Measurements from ENCODE around the gene GJB5.

GJB5 gene

DNA sequence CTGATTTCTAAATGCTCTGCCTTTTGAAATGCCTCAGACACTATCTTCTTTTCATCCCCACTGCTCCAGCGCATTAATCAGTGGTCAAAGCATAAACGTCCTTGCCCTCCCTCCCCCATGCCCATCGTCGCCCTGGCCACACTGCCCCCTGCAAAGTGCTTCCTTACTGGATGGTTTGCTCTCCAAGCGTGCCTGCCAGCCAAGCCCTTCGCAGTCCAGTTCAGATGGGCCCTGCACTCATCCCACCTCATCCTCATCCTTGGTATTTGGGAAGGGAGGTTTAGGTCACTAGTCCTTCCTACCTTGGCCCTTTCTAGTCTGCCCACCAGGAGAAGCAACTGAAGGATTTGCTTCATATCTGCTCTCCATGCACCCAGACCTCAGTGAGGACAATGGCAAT lies 41.1 kb downstream of the GJB5 start:
- DNase-seq (ENCODE audit: low spot score) = no peak
- peak overlapping the region; percentile 82 for H3K4me3 ChIP-seq
- TF ChIP-seq, protein P1, sequence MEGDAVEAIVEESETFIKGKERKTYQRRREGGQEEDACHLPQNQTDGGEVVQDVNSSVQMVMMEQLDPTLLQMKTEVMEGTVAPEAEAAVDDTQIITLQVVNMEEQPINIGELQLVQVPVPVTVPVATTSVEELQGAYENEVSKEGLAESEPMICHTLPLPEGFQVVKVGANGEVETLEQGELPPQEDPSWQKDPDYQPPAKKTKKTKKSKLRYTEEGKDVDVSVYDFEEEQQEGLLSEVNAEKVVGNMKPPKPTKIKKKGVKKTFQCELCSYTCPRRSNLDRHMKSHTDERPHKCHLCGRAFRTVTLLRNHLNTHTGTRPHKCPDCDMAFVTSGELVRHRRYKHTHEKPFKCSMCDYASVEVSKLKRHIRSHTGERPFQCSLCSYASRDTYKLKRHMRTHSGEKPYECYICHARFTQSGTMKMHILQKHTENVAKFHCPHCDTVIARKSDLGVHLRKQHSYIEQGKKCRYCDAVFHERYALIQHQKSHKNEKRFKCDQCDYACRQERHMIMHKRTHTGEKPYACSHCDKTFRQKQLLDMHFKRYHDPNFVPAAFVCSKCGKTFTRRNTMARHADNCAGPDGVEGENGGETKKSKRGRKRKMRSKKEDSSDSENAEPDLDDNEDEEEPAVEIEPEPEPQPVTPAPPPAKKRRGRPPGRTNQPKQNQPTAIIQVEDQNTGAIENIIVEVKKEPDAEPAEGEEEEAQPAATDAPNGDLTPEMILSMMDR (IDR thresholded peaks at IDR 0.05) = no peak

DNA sequence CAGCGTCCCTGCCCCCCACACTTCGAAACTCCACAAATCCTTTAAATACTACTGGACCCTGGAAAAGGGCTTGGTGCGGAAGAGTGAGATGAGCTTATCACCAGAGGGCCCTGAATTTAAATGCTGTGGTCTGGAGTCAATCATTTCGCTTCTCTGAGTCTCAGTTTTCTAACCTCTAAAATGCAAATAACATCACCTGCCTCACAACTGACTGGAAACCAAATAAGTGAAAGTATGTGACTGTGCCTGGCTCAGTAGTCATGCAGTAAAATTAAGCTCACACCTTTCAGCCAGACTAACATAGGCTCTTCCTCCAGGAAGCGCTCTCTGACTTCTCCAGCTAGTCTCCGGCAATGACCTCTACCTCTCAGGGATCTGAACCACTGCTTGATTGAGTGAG lies 42.1 kb downstream of the GJB5 start:
- Histone ChIP-seq H3K4me3 (peak overlapping the region; percentile 82), H3K27ac (peak overlapping the region in 1 of 2 donors; percentile 94)
- TF ChIP-seq, protein P1 (IDR thresholded peaks at IDR 0.05) = no peak
- no peak for DNase-seq (ENCODE audit: low spot score)

More for the DNA sequence above, 41.1 kb downstream of the GJB5 start:
- H3K27ac ChIP-seq = peak overlapping the region in 1 of 2 donors; percentile 94

DNA sequence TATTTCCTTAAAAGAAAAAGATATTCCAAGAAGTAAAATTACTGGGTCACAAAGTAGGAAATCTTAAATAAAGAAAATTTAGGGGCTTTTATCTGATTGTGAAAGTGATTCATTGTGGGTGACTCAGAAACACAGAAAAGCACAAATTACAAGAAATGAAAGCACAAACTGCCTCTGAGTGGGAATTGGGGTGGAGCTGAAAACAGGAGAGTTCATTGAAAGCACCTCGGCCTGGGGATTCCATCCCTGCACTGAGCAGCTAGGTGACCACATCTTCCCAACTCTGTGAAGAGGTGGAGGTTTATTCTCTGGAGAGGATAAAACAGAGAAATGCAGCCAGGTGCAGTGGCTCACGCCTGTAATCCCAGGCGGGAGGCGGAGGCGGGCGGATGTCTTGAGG lies 45.4 kb downstream of the GJB5 start:
- Histone ChIP-seq H3K27ac (no peak overlapping the region), H3K4me3 (no peak overlapping the region)
- no peak for DNase-seq (ENCODE audit: low spot score)
- TF ChIP-seq, protein P1 (IDR thresholded peaks at IDR 0.05) = no peak

- no peak for DNase-seq (ENCODE audit: low spot score)
- Histone ChIP-seq H3K4me3 (no peak overlapping the region), H3K27ac (no peak overlapping the region)
- TF ChIP-seq, protein P1 (IDR thresholded peaks at IDR 0.05) = no peak
These were observed 48.9 kb downstream of the GJB5 start for GRCh38 chr1:34803770-34804169.

GRCh38 chr1:34806396-34806795 lies 51.5 kb downstream of the GJB5 start:
- TF ChIP-seq, protein P1 (IDR thresholded peaks at IDR 0.05) = no peak
- DNase-seq (ENCODE audit: low spot score) = no peak
- Histone ChIP-seq H3K4me3 (no peak overlapping the region), H3K27ac (peak overlapping the region in 1 of 2 donors; percentile 60)

Measured in coronary artery (tissue), 2 donors.